Transverse colon (tissue), 3 donors: Measurements from ENCODE around the gene S1PR5.

ENCODE experiments used
- CTCF ChIP-seq, 5 experiments: fragments of 200-600 bp in 3 of 5; fragments of 450-650 bp in 2 of 5; sonication (generic) in 3 of 5; IDR thresholded peaks; 1 replicate in 2 of 5; 2 replicates in 3 of 5; pipeline ENCODE4 v1.5.1; 2016 to 2017; ENCODE audit warnings: antibody characterized with exemption in 5 of 5, inconsistent platforms in 3 of 5, mild to moderate bottlenecking in 2 of 5, moderate library complexity in 1 of 5
- EP300 ChIP-seq: sonication (generic); formaldehyde crosslinking; IDR thresholded peaks from one replicate; pipeline ENCODE4 v1.6.1; 2017; ENCODE audit warnings: antibody characterized with exemption, low read depth
- POLR2A ChIP-seq: fragments of 450-650 bp; IDR thresholded peaks from one replicate; pipeline ENCODE4 v1.6.1; 2016; ENCODE audit warnings: antibody characterized with exemption, mild to moderate bottlenecking, moderate library complexity

GRCh38 chr19:10555610-10555973 lies 38.3 kb upstream of the S1PR5 start:
- TF ChIP-seq CTCF (IDR thresholded peaks at IDR 0.05) (no peak), POLR2A (no peak), EP300 (no peak)
